Activated naive CD4-positive, alpha-beta T cell treated with anti-CD3 and anti-CD28 coated beads for 36 hours (primary cell): Measurements from ENCODE around the gene VPS26A. TPM values are rescaled to one million over a fixed set of nuclear protein-coding genes. Genes with fewer than 3 reads are reported as not detected.
"Not testable (repeated sequence)": the region's sequence is repeated elsewhere in the genome, so short reads cannot be mapped to it uniquely, and the experiment has no call there.

Experiments used
- CTCF ChIA-PET: fragments of 350-600 bp; sonication (Branson Sonifier 250); formaldehyde crosslinking; loops from one replicate; lab custom pipeline; 2021; ENCODE audit warnings: antibody characterized with exemption; lab: Charles Lee
- DNase-seq: peaks from one replicate; pipeline ENCODE4 v3.0.0-alpha.2; 2020
- H3K27ac Mint-ChIP-seq: one replicate; pipeline ENCODE4 v1.8.0; 2021; ENCODE audit warnings: mild to moderate bottlenecking, mixed read lengths
- H3K27me3 Mint-ChIP-seq: one replicate; pipeline ENCODE4 v1.8.0; 2021; ENCODE audit warnings: low read depth, mixed read lengths
- H3K36me3 Mint-ChIP-seq: one replicate; pipeline ENCODE4 v1.8.0; 2021; ENCODE audit warnings: low read depth, mixed read lengths
- H3K4me1 Mint-ChIP-seq: one replicate; pipeline ENCODE4 v1.8.0; 2021; ENCODE audit warnings: low read depth, mixed read lengths
- H3K4me3 Mint-ChIP-seq: one replicate; pipeline ENCODE4 v1.8.0; 2021; ENCODE audit warnings: mild to moderate bottlenecking, moderate library complexity, mixed read lengths
- H3K9me3 Mint-ChIP-seq: one replicate; pipeline ENCODE4 v1.8.0; 2021; ENCODE audit warnings: mixed read lengths
- intact Hi-C: fragments of 100-400 bp; cut with micrococcal nuclease; formaldehyde crosslinking; loops from one replicate; pipeline ENCODE4 v1.15.1; 2023
- total RNA-seq, 2 experiments: library from RNA; stranded (reverse); gene quantifications; one replicate each; pipeline ENCODE4 v1.2.3, GENCODE V29; 2021

The VPS26A gene
- total RNA-seq, 2 experiments from 2014 or later: 26.2 to 27.9 TPM

DNA sequence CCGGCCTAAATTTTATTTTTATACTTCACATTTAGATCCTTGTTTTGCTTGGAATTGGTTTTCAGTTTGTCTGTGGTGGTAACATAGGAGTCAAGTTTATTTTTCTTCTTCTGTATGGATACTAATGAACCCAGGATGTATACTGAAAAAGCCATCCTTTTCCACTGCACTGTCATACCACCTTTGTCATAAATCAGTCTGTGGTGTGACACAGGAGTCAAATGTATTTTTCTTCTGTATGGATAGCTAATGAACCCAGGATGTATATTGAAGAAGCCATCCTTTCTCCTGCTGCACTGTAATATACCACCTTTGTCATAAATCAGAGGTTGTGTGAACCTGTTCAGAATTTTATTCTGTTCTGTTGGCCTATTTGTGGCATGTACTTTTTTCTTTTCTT lies 21.4 kb downstream of the VPS26A start:
- Mint-ChIP-seq H3K9me3 (no peaks in the 10 kb centered on the region), H3K4me3 (no peak overlapping the region), H3K36me3 (peaks cover 1% of the 10 kb centered on the region), H3K4me1 (peaks cover 23% of the 10 kb centered on the region), H3K27me3 (no peaks in the 10 kb centered on the region), H3K27ac (no peak overlapping the region)
- intact Hi-C loops: no loop called here
- no peak for DNase-seq
- CTCF ChIA-PET: interaction anchor here (0.7 to 1.2 kb wide), 2 partner anchors 10 to 29 kb away, joined by 3 read pairs; no protein-coding TSS in a partner anchor

DNA sequence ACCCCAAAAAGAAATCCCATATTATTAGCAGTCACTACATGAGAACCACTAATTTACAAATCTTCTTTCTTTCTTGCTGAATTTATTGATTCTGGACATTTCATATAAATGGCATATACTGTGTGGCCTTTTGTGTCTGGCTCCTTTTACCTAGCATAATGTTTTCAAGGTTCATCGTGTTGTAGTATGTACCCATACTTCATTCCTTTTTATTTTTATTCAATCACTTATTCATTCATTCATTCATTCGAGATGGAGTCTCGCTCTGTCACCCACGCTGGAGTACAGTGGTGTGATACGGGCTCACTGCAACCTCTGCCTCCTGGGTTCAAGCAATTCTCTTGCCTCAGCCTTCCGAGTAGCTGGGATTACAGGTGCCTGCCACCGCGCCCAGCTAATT lies 21.9 kb downstream of the VPS26A start:
- H3K4me1 Mint-ChIP-seq: peaks cover 24% of the 10 kb centered on the region
- DNase-seq: no peak
- CTCF ChIA-PET: interaction anchor here (1.2 kb wide), 1 partner anchor 11 kb away, joined by 3 read pairs; no protein-coding TSS in a partner anchor
- H3K36me3 Mint-ChIP-seq: peaks cover 1% of the 10 kb centered on the region
- no peaks in the 10 kb centered on the region for H3K27me3 Mint-ChIP-seq
- H3K9me3 Mint-ChIP-seq: no peaks in the 10 kb centered on the region
- H3K27ac Mint-ChIP-seq: no peak overlapping the region
- H3K4me3 Mint-ChIP-seq: no peak overlapping the region
- intact Hi-C loops: no loop called here

DNA sequence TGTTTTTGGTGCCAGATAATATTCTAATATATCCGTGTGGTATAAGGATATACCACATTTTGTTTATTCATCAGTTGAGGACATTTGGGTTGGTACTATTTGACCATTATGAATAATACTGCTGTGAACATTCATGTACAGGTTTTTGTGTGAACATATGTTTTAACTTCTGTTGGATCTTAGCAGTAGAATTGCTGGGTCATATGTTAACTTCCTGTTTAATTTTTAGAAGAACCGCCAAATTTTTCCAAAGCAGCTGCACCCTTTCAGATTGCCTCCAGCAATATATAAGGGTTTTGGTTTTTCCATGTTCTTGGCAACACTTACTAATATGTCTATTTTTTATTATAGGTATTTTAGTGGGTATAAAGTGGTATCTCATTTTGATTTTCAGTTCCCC lies 22.8 kb downstream of the VPS26A start:
- intact Hi-C loops: no loop called here
- no peaks in the 10 kb centered on the region for H3K27me3 Mint-ChIP-seq
- peaks cover 25% of the 10 kb centered on the region for H3K4me1 Mint-ChIP-seq
- H3K27ac Mint-ChIP-seq: no peak overlapping the region
- no peak for DNase-seq
- peaks cover 1% of the 10 kb centered on the region for H3K36me3 Mint-ChIP-seq
- no peaks in the 10 kb centered on the region for H3K9me3 Mint-ChIP-seq
- H3K4me3 Mint-ChIP-seq: no peak overlapping the region
- CTCF ChIA-PET: no interaction called here

DNA sequence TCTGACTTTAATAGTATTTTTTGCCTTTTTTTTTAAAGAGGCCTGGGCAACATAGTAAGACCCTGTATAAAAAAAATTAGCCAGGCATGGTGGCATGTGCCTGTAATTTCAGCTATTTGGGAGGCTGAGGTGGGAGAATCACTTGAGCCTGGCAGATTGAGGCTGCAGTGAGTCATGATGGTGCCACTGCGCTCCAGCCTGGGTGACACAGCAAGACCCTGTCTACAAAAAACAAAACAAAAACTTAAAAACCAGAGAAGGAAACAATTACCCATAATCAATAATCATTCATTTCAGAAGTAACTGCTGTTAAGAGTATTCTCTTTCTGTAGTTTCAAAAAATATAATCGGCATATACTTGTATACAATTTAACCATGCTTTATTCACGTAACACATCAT lies 28.0 kb downstream of the VPS26A start:
- Mint-ChIP-seq H3K27ac (no peak overlapping the region), H3K36me3 (no peaks in the 10 kb centered on the region), H3K4me3 (no peak overlapping the region), H3K4me1 (peaks cover 23% of the 10 kb centered on the region), H3K9me3 (no peaks in the 10 kb centered on the region), H3K27me3 (no peaks in the 10 kb centered on the region)
- DNase-seq: no peak
- CTCF ChIA-PET: interaction anchor here (0.8 kb wide), 1 partner anchor 188 kb away, joined by 4 read pairs; no protein-coding TSS in a partner anchor
- intact Hi-C loops: no loop called here

- no peak overlapping the region for H3K4me3 Mint-ChIP-seq
- intact Hi-C loops: no loop called here
- no peaks in the 10 kb centered on the region for H3K36me3 Mint-ChIP-seq
- H3K4me1 Mint-ChIP-seq: peaks cover 17% of the 10 kb centered on the region
- CTCF ChIA-PET: no interaction called here
- DNase-seq: no peak
- no peak overlapping the region for H3K27ac Mint-ChIP-seq
- H3K27me3 Mint-ChIP-seq: no peaks in the 10 kb centered on the region
- H3K9me3 Mint-ChIP-seq: no peaks in the 10 kb centered on the region
Measured at GRCh38 chr10:69153227-69153626, 29.2 kb downstream of the VPS26A start.

- intact Hi-C loops: no loop called here
- H3K4me3 Mint-ChIP-seq: no peak overlapping the region
- H3K9me3 Mint-ChIP-seq: no peaks in the 10 kb centered on the region
- peaks cover 1% of the 10 kb centered on the region for H3K36me3 Mint-ChIP-seq
- no peaks in the 10 kb centered on the region for H3K27me3 Mint-ChIP-seq
- CTCF ChIA-PET: interaction anchor here (0.6 kb wide), 1 partner anchor 12 kb away, joined by 3 read pairs; no protein-coding TSS in a partner anchor
- no peaks in the 10 kb centered on the region for H3K4me1 Mint-ChIP-seq
- H3K27ac Mint-ChIP-seq: no peak overlapping the region
- DNase-seq: no peak
Measured at GRCh38 chr10:69160809-69161241, 36.8 kb downstream of the VPS26A start.

DNA sequence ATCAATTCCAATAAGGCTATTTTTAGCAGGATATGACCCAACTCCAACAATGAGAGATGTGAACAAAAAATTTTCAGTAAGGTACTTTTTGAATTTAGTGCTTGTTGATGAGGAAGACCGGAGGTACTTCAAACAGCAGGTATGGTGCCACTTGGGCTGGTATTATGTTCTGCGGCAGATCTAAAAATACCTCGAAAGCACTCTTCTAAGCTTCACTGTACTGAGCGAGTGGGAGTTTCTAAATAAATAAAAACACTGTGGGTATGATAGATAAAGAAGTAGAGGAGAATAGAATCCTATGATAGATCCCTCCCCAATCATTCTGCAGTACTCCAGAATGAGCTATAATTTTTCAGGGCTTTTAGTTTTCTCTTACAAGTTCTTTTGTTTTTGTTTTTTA lies 44.5 kb downstream of the VPS26A start:
- Mint-ChIP-seq H3K27me3 (no peaks in the 10 kb centered on the region), H3K4me1 (no peaks in the 10 kb centered on the region), H3K36me3 (no peaks in the 10 kb centered on the region), H3K4me3 (no peak overlapping the region), H3K27ac (no peak overlapping the region), H3K9me3 (no peaks in the 10 kb centered on the region)
- DNase-seq: no peak
- CTCF ChIA-PET: interaction anchor here (0.6 kb wide), 2 partner anchors 41 to 147 kb away, joined by 3 read pairs; no protein-coding TSS in a partner anchor
- intact Hi-C loops: no loop called here

DNA sequence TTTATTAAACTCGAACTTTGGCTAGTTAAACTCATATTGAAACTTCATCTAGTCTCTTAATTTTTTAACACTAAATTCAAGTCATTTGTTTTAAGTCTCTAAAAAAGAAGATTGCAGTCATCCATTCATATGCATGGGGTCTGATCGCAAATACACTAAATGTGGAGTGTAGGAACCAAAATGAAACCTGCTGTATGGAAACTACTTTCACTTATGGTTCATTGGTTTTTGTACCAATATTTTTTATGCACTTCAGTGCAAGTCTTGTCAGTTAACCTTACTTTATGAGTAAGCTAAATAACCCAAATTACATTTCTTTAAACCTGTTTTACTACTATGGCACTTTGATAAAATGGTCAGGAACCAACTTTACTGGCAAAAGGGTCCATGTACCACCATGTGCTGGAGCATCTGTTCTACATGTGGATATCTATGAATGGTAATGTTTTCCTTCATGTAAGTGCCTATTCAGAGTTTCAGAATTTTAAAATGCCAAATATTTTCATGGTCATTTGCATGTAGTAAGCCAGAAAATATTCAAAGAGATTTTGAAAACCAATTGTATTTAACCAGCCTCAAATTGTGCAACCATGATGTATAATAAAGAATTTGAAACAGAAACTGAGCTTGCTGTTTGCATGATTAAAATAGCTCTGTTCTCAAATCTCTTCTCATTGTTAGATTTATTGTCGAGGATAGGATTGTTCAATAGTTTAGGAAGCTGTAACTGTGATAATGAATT lies 48.4 kb downstream of the VPS26A start:
- Mint-ChIP-seq H3K4me1 (no peaks in the 10 kb centered on the region), H3K36me3 (no peaks in the 10 kb centered on the region), H3K27me3 (no peaks in the 10 kb centered on the region), H3K9me3 (no peaks in the 10 kb centered on the region), H3K4me3 (no peak overlapping the region), H3K27ac (no peak overlapping the region)
- CTCF ChIA-PET: interaction anchor here (0.6 kb wide), 2 partner anchors 64 to 217 kb away, joined by 3 to 5 read pairs; partner anchors contain the start of gene DDX21
- DNase-seq: no peak
- intact Hi-C loops: no loop called here

GRCh38 chr10:69175326-69175725 lies 51.3 kb downstream of the VPS26A start:
- CTCF ChIA-PET, H3K4me3 Mint-ChIP-seq: not testable (repeated sequence)

GRCh38 chr10:69176823-69177222 lies 52.8 kb downstream of the VPS26A start:
- Mint-ChIP-seq H3K27me3 (no peaks in the 10 kb centered on the region), H3K36me3 (no peaks in the 10 kb centered on the region), H3K27ac (no peak overlapping the region), H3K9me3 (no peaks in the 10 kb centered on the region), H3K4me3 (no peak overlapping the region), H3K4me1 (peaks cover 20% of the 10 kb centered on the region)
- DNase-seq: no peak
- intact Hi-C loops: no loop called here
- CTCF ChIA-PET: no interaction called here

More at GRCh38 chr10:69175326-69175725, 51.3 kb downstream of the VPS26A start:
- H3K9me3 Mint-ChIP-seq, H3K27ac Mint-ChIP-seq, H3K36me3 Mint-ChIP-seq, DNase-seq, H3K27me3 Mint-ChIP-seq, intact Hi-C loops, H3K4me1 Mint-ChIP-seq: not testable (repeated sequence)

GRCh38 chr10:69179089-69179742 lies 55.2 kb downstream of the VPS26A start:
- Mint-ChIP-seq H3K27ac (peak overlapping the region; percentile 98), H3K4me3 (peak overlapping the region; percentile 92), H3K27me3 (no peaks in the 10 kb centered on the region), H3K9me3 (no peaks in the 10 kb centered on the region), H3K36me3 (no peaks in the 10 kb centered on the region), H3K4me1 (peaks cover 30% of the 10 kb centered on the region)
- intact Hi-C loops: loop anchor here (1.0 kb wide), 1 partner anchor 36 kb away; no protein-coding TSS in a partner anchor
- DNase-seq: peak; percentile 11
- CTCF ChIA-PET: no interaction called here

- intact Hi-C loops: loop anchor here (1.0 to 5.0 kb wide), 8 partner anchors 35 to 279 kb away; partner anchors contain the start of genes DDX50, KIFBP and VPS26A
- peak; percentile 92 for DNase-seq
- Mint-ChIP-seq H3K27me3 (no peaks in the 10 kb centered on the region), H3K27ac (peak within 1 kb of the TSS; percentile 98), H3K36me3 (no peaks in the 10 kb centered on the region), H3K9me3 (no peaks in the 10 kb centered on the region), H3K4me1 (peaks cover 32% of the 10 kb centered on the region), H3K4me3 (peak within 1 kb of the TSS; percentile 92)
- CTCF ChIA-PET: no interaction called here
Measured at GRCh38 chr10:69179743-69180524, 56.0 kb downstream of the VPS26A start, which contains the start of gene SUPV3L1. TSS of gene SUPV3L1 (plus strand) at chr10:69180234. CDS start at chr10:69180292, 58 bp downstream.
